ENCODE data around the gene NUDT7. TPM values are rescaled to one million over a fixed set of nuclear protein-coding genes. Genes with fewer than 3 reads are reported as not detected.

Gene NUDT7
- total RNA-seq, 6 donors from 2014 or later, result 3.1 to 24.1 (median 6.8) TPM

DNA sequence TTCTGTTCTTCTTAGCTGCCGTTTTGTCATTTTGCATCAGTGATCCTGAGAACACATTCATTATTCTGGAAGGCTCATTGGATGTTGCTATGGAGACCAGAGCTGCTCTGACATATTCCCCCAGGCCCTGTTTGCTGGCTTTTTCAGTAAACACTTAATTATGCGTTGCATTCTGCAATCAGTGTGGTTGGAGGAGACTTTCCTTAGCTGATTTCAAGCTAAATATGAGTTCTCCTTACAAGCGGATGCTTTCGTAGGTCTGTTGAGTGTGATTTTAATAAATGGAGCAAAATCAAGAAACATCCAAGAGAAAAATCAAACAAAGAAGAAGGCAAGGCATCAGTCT, 38.2 kb upstream of the NUDT7 start:
- 63 to 75% methylated on average over 4 of the region's 4 CpGs for WGBS, 2 donors
- no peak for ATAC-seq (ENCODE audit: low FRiP score in 2 of 2)
- TF ChIP-seq, protein P1, sequence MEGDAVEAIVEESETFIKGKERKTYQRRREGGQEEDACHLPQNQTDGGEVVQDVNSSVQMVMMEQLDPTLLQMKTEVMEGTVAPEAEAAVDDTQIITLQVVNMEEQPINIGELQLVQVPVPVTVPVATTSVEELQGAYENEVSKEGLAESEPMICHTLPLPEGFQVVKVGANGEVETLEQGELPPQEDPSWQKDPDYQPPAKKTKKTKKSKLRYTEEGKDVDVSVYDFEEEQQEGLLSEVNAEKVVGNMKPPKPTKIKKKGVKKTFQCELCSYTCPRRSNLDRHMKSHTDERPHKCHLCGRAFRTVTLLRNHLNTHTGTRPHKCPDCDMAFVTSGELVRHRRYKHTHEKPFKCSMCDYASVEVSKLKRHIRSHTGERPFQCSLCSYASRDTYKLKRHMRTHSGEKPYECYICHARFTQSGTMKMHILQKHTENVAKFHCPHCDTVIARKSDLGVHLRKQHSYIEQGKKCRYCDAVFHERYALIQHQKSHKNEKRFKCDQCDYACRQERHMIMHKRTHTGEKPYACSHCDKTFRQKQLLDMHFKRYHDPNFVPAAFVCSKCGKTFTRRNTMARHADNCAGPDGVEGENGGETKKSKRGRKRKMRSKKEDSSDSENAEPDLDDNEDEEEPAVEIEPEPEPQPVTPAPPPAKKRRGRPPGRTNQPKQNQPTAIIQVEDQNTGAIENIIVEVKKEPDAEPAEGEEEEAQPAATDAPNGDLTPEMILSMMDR (IDR thresholded peaks at IDR 0.05), result no peak
- TF ChIP-seq POLR2AphosphoS5 (IDR thresholded peaks at IDR 0.05) (no peak), EP300 (IDR thresholded peaks at IDR 0.05) (no peak), POLR2A (IDR thresholded peaks at IDR 0.05) (no peak)

DNA sequence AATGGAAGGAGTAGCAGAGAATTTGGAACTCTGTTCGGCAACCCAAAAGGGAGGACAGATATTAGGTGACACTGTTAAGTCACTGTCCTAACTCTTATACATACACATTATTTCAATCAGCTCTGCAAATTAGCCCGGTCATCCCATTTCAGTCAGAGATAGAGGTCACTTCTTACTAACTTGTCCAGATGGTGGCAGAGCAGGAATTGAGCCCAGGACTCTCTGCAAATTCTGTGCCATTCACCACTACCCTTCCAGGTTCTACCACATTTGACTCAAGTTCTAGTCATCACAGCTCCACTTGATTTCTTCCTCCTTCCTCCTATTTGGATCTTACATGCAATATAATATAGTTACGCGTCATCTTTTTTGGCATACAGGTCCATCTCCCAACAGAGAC, 35.9 kb upstream of the NUDT7 start:
- TF ChIP-seq POLR2A (IDR thresholded peaks at IDR 0.05), result no peak
- no peak for TF ChIP-seq EP300 (IDR thresholded peaks at IDR 0.05)
- TF ChIP-seq, protein P1 (IDR thresholded peaks at IDR 0.05), result no peak
- no peak for TF ChIP-seq POLR2AphosphoS5 (IDR thresholded peaks at IDR 0.05)
- Histone ChIP-seq H3K36me3 (no peaks in the 10 kb centered on the region), H3K4me1 (no peaks in the 10 kb centered on the region), H3K4me3 (no peak overlapping the region), H3K27me3 (no peaks in the 10 kb centered on the region), H3K27ac (no peak overlapping the region), H3K9me3 (no peaks in the 10 kb centered on the region)
- DNase-seq (no peak), ATAC-seq (ENCODE audit: low FRiP score in 2 of 2) (no peak)
- 77 to 79% methylated on average over 4 of the region's 4 CpGs for WGBS, 2 donors

More for the DNA sequence above, 38.2 kb upstream of the NUDT7 start:
- H3K4me3 ChIP-seq, result no peak overlapping the region
- no peaks in the 10 kb centered on the region for H3K9me3 ChIP-seq
- H3K27ac ChIP-seq, result no peak overlapping the region
- no peaks in the 10 kb centered on the region for H3K4me1 ChIP-seq
- no peaks in the 10 kb centered on the region for H3K36me3 ChIP-seq
- H3K27me3 ChIP-seq, result no peaks in the 10 kb centered on the region
- DNase-seq, result no peak

DNA sequence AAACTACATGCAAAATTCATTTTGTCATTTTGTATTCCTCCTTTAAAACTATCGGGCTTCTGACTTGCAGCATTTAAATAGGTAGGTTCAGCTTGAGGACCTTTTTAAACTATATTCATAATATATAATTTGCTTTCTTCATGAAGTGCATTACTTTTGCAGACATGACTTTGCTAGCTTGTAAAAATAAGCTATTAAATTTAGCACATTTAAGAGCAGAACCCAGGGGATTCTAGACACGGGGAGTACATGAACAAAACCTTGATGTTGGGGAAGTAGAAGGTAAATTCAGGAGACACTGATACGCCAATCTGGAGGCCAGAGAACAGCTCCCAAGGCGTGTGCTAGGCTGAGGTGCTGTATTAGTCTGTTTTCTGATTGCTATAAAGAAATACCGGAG, 32.3 kb upstream of the NUDT7 start:
- Histone ChIP-seq H3K4me1 (no peaks in the 10 kb centered on the region), H3K9me3 (no peaks in the 10 kb centered on the region), H3K27ac (no peak overlapping the region), H3K36me3 (no peaks in the 10 kb centered on the region), H3K27me3 (no peaks in the 10 kb centered on the region), H3K4me3 (no peak overlapping the region)
- no peak for TF ChIP-seq POLR2AphosphoS5 (IDR thresholded peaks at IDR 0.05)
- no peak for TF ChIP-seq EP300 (IDR thresholded peaks at IDR 0.05)
- TF ChIP-seq, protein P1 (IDR thresholded peaks at IDR 0.05), result no peak
- TF ChIP-seq POLR2A (IDR thresholded peaks at IDR 0.05), result no peak
- WGBS, 2 donors, result 88 to 91% methylated on average over 5 of the region's 5 CpGs
- no peak for ATAC-seq (ENCODE audit: low FRiP score in 2 of 2)
- DNase-seq, result no peak

DNA sequence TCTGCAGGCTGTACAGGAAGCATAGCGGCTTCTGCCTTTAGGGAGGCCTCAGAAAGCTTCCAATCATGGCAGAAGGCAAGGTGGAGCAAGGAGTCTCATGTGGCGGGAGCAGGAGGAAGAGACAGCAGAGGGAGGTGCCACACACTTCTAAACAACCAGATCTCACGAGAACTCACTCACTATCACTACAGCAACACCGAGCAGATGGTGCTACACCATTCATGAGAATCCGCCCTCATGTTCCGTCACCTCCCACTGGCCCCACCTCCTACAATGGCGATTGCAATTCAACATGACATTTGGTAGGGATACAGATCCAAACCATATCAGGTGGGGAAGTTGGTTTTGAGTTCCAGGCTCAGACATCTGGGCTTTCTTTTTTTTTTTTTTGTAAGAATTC, 31.9 kb upstream of the NUDT7 start:
- TF ChIP-seq, protein P1 (IDR thresholded peaks at IDR 0.05), result no peak
- no peak for TF ChIP-seq EP300 (IDR thresholded peaks at IDR 0.05)
- TF ChIP-seq POLR2A (IDR thresholded peaks at IDR 0.05), result no peak
- TF ChIP-seq POLR2AphosphoS5 (IDR thresholded peaks at IDR 0.05), result no peak
- Histone ChIP-seq H3K27ac (no peak overlapping the region), H3K4me1 (no peaks in the 10 kb centered on the region), H3K27me3 (no peaks in the 10 kb centered on the region), H3K36me3 (no peaks in the 10 kb centered on the region), H3K9me3 (no peaks in the 10 kb centered on the region), H3K4me3 (no peak overlapping the region)
- no peak for ATAC-seq (ENCODE audit: low FRiP score in 2 of 2)
- WGBS, 2 donors, result 77% methylated on average over 7 of the region's 7 CpGs
- DNase-seq, result no peak

DNA sequence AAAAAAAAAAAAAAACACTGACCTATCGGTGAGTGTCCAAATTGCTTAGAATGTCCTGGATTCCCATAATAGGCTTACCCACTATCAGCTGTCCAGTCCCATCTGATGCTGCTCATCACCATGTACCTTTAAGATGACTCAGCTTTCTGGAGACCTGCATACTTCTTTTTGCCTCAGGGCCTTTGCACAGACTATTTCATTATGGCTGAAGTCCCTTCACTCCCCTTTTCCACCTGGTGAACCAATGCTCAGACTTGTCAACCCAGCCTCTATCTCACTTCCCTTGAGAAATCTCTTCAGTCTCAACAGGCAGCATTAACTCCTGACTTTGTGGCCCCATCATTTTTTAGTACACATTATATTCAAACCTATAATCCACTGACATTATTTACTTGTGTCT, 29.7 kb upstream of the NUDT7 start:
- no peaks in the 10 kb centered on the region for H3K36me3 ChIP-seq
- TF ChIP-seq POLR2AphosphoS5 (IDR thresholded peaks at IDR 0.05) (no peak), POLR2A (IDR thresholded peaks at IDR 0.05) (no peak), EP300 (IDR thresholded peaks at IDR 0.05) (no peak)
- TF ChIP-seq, protein P1 (IDR thresholded peaks at IDR 0.05), result no peak
- no peaks in the 10 kb centered on the region for H3K9me3 ChIP-seq
- WGBS, 2 donors, result 100% methylated on average over 1 of the region's 1 CpG
- H3K4me1 ChIP-seq, result no peaks in the 10 kb centered on the region
- DNase-seq (no peak), ATAC-seq (ENCODE audit: low FRiP score in 2 of 2) (no peak)
- H3K4me3 ChIP-seq, result no peak overlapping the region
- no peak overlapping the region for H3K27ac ChIP-seq
- no peaks in the 10 kb centered on the region for H3K27me3 ChIP-seq
